GM12878 (cell line): Measurements from ENCODE around the gene RALGAPA2.

Source experiments
- EZH2 ChIP-seq: IDR thresholded peaks from 2 replicates; pipeline ENCODE4 v1.6.1; 2012; ENCODE audit warnings: low read depth, mild to moderate bottlenecking, control low read depth, inconsistent platforms, low read length, borderline replicate concordance; ENCODE audit not compliant: control insufficient read depth
- FOXK2 ChIP-seq: fragments of 450-650 bp; IDR thresholded peaks from 2 replicates; pipeline ENCODE4 v1.6.1; 2017; ENCODE audit warnings: mild to moderate bottlenecking, moderate library complexity
- GABPA ChIP-seq: IDR thresholded peaks from 2 replicates; pipeline ENCODE4 v1.6.1; 2014; ENCODE audit warnings: antibody characterized with exemption, low read depth, mild to moderate bottlenecking, inconsistent platforms
- NRF1 ChIP-seq: conservative IDR thresholded peaks from 2 replicates; pipeline ENCODE4 v1.6.1; 2011; ENCODE audit warnings: mild to moderate bottlenecking, low read depth, low read length, improper control_type of control experiment
- POLR2A ChIP-seq: IDR thresholded peaks from 2 replicates; pipeline ENCODE4 v1.6.1; 2011; ENCODE audit warnings: low read depth, mild to moderate bottlenecking, low read length
- RAD21 ChIP-seq: IDR thresholded peaks from 2 replicates; pipeline ENCODE4 v1.6.1; 2011; ENCODE audit warnings: mild to moderate bottlenecking, low read depth, low read length, moderate library complexity; ENCODE audit not compliant: insufficient read depth
- RCOR1 ChIP-seq: conservative IDR thresholded peaks from 2 replicates; pipeline ENCODE4 v1.6.1; 2012; ENCODE audit warnings: low read depth, low read length, improper control_type of control experiment
- REST ChIP-seq: IDR thresholded peaks from 2 replicates; pipeline ENCODE4 v1.6.1; 2012; ENCODE audit warnings: mild to moderate bottlenecking, low read depth, low read length
- RFX5 ChIP-seq: IDR thresholded peaks from 2 replicates; pipeline ENCODE4 v1.6.1; 2011; ENCODE audit warnings: low read depth, low read length, improper control_type of control experiment
- SRF ChIP-seq, 2 experiments: IDR thresholded peaks; 2 replicates each; pipeline ENCODE4 v1.6.1; 2011; ENCODE audit warnings: low read depth in 2 of 2, low read length in 2 of 2, mild to moderate bottlenecking in 1 of 2, moderate library complexity in 1 of 2
- ZNF384 ChIP-seq: IDR thresholded peaks from 2 replicates; pipeline ENCODE4 v1.6.1; 2012; ENCODE audit warnings: low read depth, mild to moderate bottlenecking, low read length, improper control_type of control experiment, borderline replicate concordance

GRCh38 chr20:20628314-20628713 lies 84.1 kb downstream of the RALGAPA2 start:
- TF ChIP-seq REST (no peak), EZH2 (no peak), SRF (IDR thresholded peaks at IDR 0.05; ENCODE audit: low read depth in 2 of 2, low read length in 2 of 2) (no peak), GABPA (no peak), POLR2A (no peak), RAD21 (no peak), NRF1 (no peak), RFX5 (no peak), RCOR1 (no peak), ZNF384 (no peak), FOXK2 (no peak)
